ENCODE results near the gene PRPH2. TPM values are rescaled to one million over a fixed set of nuclear protein-coding genes. Genes with fewer than 3 reads are reported as not detected.

PRPH2 gene
- total RNA-seq, 1 donor from 2014 or later, result 0.11 TPM

DNA sequence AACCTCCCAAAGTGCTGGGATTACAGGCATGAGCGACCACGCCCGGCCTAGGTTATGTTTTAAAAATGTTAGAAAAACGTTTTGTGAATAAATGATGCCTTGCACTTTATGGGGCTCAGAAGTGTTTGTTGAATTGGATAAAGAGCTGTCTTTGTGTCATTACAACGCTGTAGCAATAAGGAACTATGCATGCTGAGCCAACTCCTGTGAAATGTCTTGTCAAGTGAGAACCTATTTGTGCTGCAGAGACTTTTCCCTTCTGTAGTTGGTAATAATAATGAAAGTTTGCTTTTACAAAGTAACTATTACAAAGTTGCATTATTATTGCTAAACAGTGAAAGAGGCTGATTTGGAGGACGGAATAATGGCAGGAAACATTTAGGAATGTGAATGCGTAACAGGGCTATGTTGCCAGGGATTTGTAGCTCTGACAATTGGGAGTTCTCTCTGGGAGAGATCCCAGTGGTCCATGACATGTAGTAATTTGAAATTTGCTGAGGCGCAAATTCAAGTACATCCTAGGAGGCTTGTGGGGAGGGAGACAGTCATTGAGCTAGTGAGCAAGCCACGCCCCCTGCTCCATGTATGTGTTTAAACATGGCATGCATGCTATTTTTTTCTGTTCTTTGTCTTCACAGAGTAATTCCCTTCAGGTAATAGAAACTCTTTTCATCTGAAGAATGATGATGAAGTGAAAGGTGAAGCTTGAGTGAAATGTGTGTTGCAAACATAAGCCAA, 42.7 kb upstream of the PRPH2 start:
- DNase-seq (ENCODE audit: low spot score in 2 of 2), result no peak
- Histone ChIP-seq H3K4me1 (no peaks in the 10 kb centered on the region), H3K36me3 (peaks cover 2 to 4% of the 10 kb centered on the region in 2 donors), H3K4me3 (no peak overlapping the region), H3K9me3 (no peaks in the 10 kb centered on the region), H3K27me3 (no peaks in the 10 kb centered on the region), H3K27ac (no peak overlapping the region)
- intact Hi-C loops (cut with DNase I), result no loop called here
- no peak for TF ChIP-seq CTCF (IDR thresholded peaks at IDR 0.05)

DNA sequence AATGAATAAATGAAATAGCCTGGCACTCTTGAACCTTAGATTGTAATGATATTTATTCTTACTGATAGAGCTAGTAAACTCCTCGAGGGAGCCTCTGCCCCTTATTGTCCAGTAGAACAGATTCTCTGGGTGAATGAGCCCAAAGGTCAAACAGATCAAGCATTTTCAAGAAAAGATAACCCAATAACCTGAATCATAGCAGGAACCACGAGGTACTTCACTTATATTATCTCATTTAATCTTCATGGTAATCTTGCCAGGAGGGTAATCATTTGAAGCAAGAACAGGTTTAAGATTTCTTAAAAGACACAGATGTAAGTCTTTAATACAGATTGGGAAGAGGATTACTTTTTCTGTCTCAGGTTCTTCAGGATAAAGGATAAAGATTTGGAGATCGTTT, 40.6 kb upstream of the PRPH2 start:
- no peak overlapping the region for H3K4me3 ChIP-seq
- H3K9me3 ChIP-seq, result no peaks in the 10 kb centered on the region
- intact Hi-C loops (cut with DNase I), result no loop called here
- TF ChIP-seq CTCF (IDR thresholded peaks at IDR 0.05), result no peak
- H3K4me1 ChIP-seq, result no peaks in the 10 kb centered on the region
- no peak for DNase-seq (ENCODE audit: low spot score in 2 of 2)
- H3K36me3 ChIP-seq, result peaks cover 12 to 21% of the 10 kb centered on the region in 2 donors
- no peak overlapping the region for H3K27ac ChIP-seq
- H3K27me3 ChIP-seq, result no peaks in the 10 kb centered on the region

DNA sequence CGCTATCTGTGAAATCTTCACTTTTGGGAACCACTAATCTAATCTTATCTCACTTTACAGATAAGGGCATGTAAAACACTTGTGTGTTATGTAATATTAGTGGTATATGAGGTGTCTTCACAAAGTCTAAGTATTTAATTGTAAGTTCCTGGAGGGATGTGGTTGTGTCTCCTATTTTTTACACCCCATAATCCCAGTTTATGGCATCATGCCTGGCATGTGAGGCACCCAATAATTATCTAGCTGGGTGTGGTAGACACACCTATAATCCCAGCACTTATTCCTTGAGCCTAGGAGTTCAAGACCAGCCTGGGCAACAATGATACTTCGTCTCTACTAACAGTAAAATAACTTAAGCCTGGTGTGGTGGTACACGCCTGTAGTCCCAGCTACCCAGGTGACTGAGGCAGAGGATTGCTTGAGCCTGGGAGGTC, 40.0 kb upstream of the PRPH2 start:
- Histone ChIP-seq H3K27ac (no peak overlapping the region), H3K9me3 (no peaks in the 10 kb centered on the region), H3K27me3 (no peaks in the 10 kb centered on the region), H3K36me3 (peaks cover 12 to 23% of the 10 kb centered on the region in 2 donors), H3K4me1 (no peaks in the 10 kb centered on the region), H3K4me3 (no peak overlapping the region)
- TF ChIP-seq CTCF (IDR thresholded peaks at IDR 0.05), result no peak
- no peak for DNase-seq (ENCODE audit: low spot score in 2 of 2)
- intact Hi-C loops (cut with DNase I), result no loop called here

- Histone ChIP-seq H3K27me3 (no peaks in the 10 kb centered on the region), H3K4me1 (no peaks in the 10 kb centered on the region), H3K9me3 (no peaks in the 10 kb centered on the region), H3K27ac (no peak overlapping the region), H3K4me3 (no peak overlapping the region), H3K36me3 (peaks cover 12 to 23% of the 10 kb centered on the region in 2 donors)
- intact Hi-C loops (cut with DNase I), result no loop called here
- no peak for DNase-seq (ENCODE audit: low spot score in 2 of 2)
- TF ChIP-seq CTCF (IDR thresholded peaks at IDR 0.05), result no peak
These were observed 39.1 kb upstream of the PRPH2 start for GRCh38 chr6:42761287-42762067.

DNA sequence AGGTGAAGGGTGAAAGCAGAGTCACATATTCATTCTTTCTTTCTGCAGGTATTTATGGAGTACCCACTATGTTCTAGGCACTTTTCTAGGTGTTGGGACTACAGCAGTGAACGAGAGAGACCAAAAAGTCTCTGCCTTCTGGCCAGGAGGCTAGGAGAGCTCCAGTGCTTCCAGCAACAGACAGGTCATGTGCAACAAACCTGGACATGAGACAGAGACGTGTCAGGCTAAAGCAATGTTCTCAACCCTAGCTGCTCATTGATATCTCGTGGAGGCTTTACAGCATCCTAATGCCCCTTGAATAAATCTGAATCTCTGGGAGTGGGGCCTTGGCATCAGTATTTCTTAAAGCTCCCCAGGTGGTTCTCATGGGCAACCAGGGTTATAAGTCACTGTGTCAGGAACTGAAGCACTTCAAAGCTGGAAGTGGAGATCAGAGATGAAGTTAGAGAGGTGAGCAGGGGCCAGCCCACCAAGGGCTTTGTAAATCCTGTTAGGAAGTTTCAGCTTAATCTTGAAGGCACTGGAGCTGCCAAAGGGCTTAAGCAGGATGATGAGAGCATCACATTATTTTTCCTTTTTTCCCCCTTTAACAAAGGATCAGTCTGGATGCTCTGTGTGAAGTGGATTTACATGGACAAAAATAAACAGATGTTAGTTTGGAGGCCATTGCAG, 36.5 kb upstream of the PRPH2 start:
- peaks cover 12 to 20% of the 10 kb centered on the region in 2 donors for H3K36me3 ChIP-seq
- no peaks in the 10 kb centered on the region for H3K4me1 ChIP-seq
- H3K9me3 ChIP-seq, result no peaks in the 10 kb centered on the region
- intact Hi-C loops (cut with DNase I), result no loop called here
- H3K27me3 ChIP-seq, result no peaks in the 10 kb centered on the region
- H3K27ac ChIP-seq, result no peak overlapping the region
- H3K4me3 ChIP-seq, result no peak overlapping the region
- TF ChIP-seq CTCF (IDR thresholded peaks at IDR 0.05), result no peak
- DNase-seq (ENCODE audit: low spot score in 2 of 2), result no peak
